DLD1 (cell line): Measurements from ENCODE around the gene HEATR5B.

ENCODE experiments used
- in situ Hi-C: cut with HindIII; loops from 2 replicates; pipeline ENCODE4 v1.10.0; 2017; ENCODE audit warnings: low sequenced_read_pairs

HEATR5B gene

DNA sequence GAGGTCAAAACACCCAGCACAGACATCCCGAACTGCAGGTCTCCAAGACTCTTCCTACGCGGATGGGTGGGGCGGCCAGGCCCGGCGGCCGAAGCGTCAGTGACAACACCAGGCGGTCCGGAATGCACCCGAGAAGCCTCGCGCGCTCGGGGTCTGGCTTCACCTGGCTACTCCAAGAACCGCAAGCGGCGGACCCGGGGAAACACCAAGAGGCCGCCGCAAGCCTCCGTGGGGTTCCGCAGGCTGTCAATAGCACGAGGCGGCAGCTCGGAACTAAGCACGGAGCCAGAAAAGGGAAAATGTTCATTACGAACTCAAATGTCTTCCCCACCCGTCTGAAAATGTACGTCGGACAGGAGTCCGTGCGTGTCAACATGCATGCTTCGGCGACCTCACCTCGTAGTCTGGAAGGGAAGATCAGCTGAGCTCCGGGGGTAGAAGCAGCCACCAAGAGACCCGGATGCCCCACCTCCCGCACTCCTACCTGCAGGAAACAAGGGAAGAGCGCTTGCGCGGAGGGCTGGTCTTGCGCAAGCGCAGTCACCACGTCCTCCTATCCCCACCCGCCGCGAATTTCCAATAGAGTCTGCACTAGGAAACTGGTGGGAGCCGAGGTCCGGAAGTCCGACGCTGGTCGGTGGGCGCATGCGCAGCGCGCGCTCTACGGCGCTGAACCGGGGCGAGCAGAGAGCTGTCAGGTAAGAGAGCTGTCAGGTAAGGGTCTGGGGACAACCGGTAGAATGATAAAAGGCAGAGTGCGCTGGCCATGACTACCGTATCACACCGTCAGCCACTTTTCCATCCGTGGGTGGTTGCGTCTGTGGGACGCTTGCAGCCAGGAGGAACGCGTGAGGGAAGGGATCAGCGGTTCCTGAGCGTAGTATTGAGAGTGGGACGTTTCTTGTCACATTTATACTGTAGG lies at the start of gene HEATR5B, which contains the start of gene GPATCH11:
Gene HEATR5B, minus strand, starts transcription at position 500 of the 922 bp plus-strand sequence. CDS start 958 bp downstream, outside the sequence.
Gene GPATCH11, plus strand, starts transcription at position 646 of the 922 bp plus-strand sequence. CDS start 3,864 bp downstream, outside the sequence.
- in situ Hi-C loops, result no loop called here

DNA sequence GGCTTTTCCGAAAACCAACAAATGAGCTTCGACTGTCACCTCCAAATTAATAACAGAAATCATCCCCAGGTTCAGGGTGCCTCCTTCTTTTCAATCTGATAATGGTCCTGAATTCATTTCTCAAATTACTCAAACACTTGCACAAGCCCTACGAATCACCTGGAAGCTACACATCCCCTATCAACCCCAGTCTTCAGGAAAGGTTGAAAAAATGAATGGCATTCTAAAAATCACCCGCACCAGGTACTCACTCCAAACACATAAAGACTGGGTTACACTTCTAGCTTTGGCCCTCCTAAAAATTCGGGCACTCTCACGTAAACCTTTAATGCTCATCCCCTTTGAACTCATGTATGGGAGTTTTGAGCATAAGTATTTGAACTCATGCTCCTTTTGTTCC lies 48.7 kb upstream of the HEATR5B start:
- in situ Hi-C loops, result no loop called here

DNA sequence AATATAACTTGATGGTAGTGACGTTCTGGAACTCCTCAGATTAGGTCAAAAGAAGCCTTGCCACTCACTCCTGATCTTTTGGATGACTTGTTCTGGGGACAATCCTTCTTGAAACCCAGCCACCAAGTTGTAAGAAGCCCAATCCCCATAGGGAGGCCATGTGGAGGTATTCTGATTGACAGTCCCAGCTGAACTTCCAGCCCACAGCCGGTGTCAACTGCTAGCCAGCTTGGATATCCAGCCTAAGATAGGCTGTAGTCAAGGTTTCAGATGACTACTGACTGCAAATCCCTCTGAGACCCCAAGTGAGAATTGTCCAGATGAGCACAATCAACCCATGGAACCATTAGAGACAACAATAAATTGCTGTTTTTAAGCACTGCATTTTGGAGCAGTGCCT lies 41.2 kb upstream of the HEATR5B start:
- in situ Hi-C loops, result no loop called here

DNA sequence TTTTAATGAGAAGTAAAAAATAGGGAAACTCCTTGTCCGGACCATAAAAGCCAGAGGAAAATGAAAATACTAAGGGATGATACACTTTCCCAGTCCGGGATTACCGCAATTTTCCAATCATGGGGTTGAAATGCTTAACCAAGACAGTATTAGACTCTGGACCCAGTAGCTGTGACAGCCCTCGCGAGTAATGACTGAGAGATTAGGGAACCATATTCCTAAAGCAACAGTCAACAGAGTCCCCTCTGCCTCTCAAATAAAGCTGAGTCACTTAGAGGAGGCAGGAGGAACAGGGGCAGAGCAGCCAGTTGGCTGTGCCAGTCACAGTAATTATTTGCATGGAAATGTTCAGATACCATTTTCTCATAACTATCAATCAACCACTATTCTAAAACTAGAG lies 35.0 kb upstream of the HEATR5B start:
- in situ Hi-C loops, result no loop called here

DNA sequence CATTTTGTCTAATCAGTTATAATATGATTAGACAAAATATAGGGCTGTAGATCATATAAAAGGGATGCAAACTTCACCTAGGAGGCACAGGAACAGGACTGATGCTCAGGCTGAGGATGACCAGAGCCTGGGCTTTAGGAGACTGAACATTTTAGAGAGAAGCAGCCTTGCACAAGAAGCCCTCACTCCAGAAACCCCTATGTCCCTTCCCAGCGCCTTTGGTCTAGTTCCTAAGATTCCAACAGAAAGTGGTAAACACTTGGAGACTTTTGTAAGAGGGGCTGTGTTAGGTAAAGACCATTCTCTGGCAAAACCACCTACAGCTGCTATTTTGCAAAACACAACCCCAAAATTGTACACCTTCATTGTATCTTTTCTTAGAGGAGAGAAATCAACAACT lies 33.4 kb upstream of the HEATR5B start:
- in situ Hi-C loops, result no loop called here

DNA sequence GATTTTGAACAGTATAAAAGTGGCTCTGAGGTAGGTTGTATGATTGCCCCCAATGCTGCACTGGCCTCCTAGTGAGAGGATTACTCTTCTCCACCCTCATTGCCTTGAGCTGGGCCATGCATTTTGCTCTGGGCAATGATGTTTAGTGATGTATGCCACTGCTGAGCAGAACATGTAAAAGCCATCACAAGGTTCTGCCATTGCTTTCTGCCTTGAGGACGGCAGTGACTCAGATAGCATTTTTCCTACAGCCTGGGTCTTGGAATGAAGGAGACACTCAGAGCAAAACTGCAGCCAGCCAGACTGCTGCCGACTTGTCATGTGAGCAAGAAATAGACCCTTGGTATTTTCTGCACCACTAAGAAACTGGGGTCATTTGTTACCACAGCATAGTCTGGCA lies 27.8 kb upstream of the HEATR5B start:
- in situ Hi-C loops, result no loop called here

DNA sequence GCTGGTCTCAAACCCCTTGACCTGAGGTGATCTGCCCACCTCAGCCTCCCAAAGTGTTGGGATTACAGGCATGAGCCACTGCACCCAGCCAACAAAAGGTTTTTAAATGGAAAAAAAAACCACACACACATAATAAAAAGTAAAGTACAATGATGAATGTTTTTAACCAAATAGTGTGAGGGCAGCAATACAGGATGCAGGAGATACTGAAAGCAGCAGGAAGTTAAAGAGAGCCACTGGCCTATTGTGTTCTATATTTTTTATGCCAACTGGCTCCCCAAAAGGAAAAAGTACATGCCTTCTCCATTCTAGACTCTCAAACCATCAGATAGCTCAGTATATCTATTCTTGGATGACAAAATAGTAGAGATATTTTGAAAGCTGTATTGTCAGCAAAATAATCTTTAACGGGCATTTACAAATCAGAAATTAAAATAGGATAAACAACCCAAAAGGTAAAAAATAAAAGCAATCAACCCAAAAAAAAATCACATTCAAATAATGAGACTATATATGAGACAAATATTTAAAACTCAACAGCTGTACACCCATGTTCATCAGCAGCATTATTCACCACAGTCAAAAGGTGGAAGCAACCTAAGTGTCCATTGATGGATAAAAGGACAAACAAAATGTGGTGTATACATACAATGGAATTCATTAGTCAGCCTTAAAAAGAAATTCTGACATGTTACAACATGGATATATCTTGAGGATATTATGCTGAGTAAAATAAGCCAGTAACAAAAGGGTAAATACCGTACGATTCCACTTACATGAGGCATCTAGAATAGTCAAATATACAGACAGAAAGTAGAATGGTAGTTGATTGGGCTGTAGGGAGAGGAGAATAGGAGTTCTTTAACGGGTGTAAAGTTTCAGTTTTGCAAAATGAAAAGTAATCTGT lies 26.4 kb upstream of the HEATR5B start:
- in situ Hi-C loops, result no loop called here

DNA sequence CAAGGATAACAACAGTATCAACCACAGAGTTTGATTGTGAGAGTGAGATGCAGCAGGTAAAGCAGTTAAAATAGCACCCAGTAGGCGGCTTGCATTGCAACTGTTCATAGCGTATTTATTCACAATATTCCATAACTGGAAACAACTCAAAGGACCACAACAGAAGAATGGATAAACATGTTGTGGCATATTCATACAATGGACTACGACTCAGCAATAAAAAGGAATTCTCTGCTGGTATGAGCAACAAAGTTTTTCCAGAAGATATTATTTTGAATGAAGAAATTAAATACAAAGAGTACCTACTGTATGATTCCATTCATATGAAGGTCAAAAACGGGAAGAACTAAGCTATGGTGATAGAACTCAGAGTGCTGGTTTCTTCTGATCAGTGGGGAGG lies 25.4 kb upstream of the HEATR5B start:
- in situ Hi-C loops, result no loop called here

DNA sequence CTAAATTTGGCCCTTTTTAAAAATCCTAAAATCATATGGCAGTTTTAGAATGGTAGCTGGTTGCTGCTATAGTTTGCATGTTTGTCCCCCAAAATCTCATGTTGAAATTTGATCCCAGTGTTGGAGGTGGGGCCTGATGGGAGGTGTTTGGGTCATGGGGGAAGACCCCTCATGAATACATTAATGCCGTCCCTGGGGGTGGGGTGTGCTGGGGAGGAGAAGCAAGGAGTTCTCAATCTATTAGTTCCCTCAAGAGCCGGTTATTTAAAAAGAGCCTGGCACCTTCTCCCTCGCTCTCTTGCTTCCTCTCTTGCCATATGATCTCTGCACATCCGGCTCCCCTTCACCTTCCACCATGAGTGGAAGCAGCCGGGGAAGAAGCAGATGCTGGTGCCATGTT lies 21.0 kb upstream of the HEATR5B start:
- in situ Hi-C loops, result no loop called here

DNA sequence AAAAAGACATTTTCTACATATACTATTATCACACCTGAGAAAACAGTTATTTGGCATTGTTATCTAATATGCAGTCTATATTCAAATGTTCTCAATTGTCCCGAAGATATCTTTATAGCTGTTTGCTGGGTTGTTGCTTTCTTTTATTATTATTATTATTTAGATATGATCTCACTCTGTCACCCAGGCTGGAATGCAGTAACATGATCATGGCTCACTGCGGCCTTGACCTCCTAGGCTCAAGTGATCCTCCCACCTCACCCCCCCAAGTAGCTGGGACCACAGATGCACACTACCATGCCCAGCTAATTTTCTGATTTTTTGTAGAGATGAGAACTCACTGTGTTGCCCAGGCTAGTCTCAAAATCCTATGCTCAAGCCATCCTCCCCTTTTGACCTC lies 20.0 kb upstream of the HEATR5B start:
- in situ Hi-C loops, result no loop called here

DNA sequence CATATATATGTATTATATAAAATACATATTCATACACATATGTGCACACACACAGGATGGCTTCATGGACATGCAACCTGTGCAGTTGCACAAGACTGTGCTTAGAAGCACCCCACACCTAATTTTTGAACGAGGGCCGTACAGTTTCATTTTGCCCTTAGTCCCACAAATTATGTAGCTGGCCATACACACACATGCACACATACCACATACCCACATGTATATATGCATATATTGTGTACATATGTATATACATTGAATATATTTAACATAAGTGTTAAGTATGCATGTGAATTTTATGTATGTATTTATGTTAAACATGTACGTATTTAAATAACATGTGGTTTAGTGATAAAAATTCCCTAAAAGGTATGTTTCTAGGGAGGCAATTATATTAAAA lies 18.4 kb upstream of the HEATR5B start:
- in situ Hi-C loops, result no loop called here

DNA sequence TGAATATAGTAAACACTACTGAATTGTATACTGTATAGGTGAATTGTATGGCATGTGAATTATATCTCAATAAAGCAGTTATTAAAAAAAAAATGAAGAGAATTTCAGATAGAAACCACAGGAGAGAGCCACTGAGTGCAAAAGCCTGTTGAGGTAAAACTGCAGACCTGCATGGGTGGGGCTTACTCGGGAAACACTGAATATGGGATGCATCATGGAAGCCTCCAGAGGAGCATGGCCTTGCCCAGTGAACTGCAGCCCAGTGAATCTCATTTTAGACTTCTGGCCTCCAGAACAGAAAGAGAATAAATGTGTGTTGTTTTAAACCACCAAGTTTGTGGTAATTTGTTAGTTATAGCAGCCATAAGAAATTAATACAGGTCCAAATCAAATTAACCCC lies 15.9 kb upstream of the HEATR5B start:
- in situ Hi-C loops, result no loop called here

DNA sequence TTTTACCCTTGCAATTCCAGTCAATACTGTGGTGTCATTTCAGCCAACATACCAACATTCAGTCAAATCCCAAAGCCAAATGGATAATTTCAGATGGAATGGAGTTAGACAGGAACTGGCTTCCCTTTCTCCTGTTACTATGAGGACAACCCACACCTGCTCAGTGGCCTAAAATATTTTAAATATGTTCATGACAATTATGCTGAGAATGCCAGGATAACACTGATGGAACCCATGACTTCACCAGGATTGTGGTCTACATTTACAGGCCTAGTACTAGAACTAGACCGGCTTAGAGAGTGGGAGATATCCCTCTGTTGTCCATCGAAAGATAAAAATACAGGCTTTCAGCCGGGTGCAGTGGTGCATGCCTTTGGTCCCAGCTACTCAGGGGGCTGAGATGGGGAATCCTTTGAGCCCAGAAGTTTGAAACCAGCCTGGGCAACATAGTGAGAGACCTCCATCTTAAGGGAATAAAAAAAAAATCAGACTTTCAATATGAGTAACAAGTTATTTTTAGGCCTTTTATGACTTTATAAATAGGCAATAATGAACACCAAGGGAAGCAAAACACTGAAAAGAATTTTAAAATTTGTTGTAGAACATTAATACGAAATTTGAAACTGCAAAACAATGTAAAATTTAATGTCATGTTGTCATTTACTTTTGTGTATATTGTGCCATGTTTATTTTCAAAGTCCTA lies 14.4 kb upstream of the HEATR5B start:
- in situ Hi-C loops, result no loop called here

DNA sequence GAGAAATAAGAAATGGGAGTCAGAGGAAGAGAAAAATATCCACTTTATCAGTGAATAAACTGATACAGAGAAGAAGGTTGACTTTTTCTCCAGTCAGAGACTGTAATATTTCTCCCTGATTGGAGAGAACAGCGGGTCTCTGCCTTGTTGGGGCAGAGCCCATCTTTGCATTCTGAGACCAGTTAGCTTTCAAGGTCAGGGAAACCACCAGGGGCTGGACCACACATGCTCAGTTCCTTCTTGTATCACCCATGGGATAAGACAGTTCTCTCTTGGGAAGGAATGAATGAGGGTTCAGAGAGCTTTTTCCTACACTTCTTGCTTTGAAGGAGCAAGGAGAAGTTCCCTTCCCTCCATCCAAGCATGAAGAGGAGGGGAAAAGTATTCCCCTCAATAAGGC lies 12.4 kb upstream of the HEATR5B start:
- in situ Hi-C loops, result no loop called here

DNA sequence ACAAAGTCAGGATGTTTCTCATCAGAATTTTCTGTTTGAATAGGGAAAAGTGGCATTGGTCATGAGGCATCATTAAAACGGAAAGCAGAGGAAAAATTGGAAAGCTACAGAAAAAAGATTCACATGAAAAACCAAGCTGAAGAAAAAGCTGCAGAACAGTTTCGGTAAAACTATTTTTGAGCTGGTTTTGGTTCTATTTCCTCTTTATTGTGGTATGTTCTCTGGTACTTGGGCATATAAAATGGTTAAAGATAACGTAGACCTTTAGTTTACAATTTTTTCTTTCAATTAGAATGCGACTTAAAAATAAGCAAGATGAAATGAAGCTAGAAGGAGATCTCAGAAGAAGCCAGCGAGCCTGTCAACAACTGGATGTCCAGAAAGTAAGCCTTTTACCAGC lies 7.7 kb upstream of the HEATR5B start:
- in situ Hi-C loops, result no loop called here

DNA sequence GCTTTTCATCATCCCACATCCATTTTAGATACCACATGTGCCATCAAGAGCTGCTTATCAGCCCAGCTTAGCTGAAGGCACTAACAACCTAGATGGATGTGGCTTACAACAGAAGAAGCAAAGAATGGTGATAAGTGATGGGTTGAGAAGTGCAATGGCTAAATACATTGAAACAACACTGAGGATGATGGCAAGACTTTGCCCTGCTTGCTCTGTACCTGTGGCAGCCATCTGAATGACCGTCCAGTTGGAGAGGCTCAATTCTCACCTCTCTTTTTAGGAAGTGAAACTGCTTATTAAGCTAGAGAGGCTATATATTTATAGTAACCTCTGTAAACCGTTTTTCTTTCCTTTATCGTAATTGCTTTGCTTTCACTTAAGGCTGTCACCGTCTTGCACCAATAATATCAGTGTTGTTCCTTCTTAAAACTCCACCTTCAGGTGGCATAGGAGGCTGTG lies 5.9 kb upstream of the HEATR5B start:
- in situ Hi-C loops, result no loop called here

DNA sequence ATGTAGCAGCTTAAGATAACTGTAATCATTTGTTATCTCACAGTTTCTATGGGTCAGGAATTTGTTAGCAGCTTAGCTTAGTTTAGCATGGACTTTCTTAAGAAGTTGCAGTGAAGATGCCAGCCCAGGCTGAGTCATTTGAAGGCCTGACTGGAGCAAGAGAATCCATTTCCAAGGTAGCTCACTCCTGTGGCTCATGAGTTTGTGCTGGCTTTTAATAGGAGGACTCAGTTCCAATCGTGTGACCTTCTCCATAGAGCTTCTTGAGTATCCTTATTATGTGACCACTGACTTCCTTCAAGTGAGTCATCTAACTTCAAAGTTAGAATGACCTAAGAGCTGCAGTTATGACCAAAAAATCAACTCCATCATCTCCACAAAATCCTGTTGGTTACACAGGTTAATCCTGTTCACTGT lies 1.6 kb upstream of the HEATR5B start:
- in situ Hi-C loops, result no loop called here

DNA sequence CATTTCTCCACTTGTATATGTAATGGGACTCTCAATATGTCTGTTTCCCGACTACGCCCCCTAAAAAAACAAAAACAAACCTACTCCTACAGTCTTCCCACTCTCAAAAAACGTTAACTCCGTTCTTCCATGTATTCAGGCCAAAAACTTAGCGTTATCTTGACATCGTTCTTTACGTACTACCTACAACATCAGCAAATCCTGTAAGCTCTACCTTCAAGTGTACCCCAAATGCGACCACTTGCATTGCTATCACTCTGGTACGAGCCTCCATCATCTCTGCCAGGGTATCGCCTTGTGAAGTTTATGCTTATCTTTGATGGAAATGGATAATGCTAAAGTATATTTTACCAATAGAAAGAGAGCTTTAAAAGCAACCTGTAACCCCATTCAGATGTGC lies 625 bp upstream of the HEATR5B start:
- in situ Hi-C loops, result no loop called here

DNA sequence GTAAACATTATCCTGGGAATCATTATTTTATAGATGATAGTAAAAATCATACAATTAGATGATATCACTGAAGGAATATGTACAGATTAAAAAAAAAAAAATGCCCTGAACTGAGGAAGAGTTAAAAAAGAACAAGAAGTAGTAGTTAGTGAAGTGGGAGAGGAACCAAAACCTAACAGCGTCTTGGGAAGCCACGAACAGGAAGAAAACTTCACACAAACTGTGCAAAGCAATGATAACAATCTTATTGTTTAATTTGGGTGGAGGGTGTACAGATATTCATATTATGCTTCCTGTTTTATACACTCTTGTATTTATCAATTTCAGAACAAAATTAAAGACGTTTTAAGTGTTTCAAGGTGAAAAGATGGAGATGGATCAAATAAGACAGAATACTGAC lies 3.5 kb downstream of the HEATR5B start:
- in situ Hi-C loops, result no loop called here

DNA sequence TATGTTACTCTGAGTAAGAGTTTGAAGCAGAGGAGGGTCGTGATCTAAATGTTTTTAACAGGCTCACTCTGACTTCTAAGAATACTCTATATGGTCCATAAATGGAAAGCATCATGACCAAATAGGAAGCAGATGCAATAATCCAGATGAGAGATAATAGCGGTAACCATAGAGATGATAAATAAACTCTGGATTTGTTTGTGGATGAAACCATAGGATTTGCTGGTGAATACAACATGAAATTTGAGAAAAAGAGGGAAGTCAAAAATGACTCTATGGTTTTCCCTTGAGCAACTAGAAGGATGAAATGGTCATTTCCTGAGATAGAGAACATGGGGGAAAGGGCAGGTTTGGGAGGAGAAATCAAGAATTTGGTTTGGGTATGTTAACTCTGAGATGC lies 3.9 kb downstream of the HEATR5B start:
- in situ Hi-C loops, result no loop called here

DNA sequence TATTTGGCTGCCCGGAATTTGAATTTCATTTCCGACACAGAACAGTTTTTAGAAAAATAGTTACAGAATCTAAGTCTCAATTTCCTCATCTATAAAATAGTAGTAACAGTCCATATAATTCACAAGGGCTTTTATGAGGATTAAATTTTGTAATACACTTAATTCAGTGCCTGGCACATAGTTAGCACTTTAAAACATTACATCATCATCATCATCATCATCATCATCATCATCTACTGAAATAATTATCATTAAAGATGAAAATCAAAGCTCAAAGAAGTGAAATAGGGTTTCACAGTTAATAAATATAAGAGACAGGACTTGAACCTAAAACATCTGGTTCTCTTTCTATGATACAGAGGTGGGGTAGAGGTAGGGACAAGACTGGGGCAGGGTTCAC lies 13.2 kb downstream of the HEATR5B start:
- in situ Hi-C loops, result no loop called here
